ENCODE data around the gene SLC30A5.
A peak's percentile ranks its signal among the peaks of the same experiment; 100 is the strongest.
"Not testable (repeated sequence)": the region's sequence is repeated elsewhere in the genome, so short reads cannot be mapped to it uniquely, and the experiment has no call there.

The SLC30A5 gene

DNA sequence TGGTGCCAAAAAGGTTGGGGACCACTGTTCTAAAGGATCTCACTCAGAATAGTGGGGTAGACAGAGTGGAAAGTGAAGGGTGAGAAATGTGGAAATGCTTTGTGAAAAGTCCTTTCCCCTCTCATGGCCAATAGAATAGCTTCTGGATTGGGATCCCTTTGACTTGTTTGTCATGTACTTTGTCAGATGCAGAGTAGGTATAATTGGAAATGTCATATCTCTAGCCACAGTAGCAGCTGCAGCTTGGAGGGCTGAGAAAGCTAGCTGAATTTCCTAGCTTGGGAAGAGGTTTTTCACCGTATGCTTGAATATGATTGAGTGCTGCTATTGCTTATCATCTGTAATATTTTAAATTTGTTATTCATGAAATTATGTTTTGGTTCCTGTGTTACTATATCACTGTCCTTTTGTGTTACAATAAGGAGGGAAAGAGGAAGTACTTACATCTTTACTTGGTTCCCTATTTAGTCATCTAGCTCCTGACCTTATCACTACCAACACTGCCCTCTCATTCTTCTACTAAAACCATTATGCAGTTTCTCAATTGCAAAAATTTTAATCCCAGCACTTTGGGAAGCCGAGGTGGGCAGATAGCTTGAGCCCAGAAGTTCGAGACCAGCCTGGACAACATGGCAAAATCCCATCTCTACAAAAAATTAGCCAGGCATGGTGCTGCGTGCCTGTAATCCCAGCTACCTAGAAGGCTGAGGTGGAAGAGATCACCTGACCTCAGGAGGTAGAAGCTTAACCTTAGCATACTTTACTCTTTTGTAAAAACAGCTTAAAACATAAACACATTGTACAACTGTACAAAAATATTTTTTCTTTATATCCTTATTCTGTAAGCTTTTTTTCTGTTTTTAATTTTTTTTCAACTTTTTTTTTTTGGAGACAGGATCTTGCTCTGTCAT is 12.4 kb downstream of the SLC30A5 start:
- peak; percentile 59 for DNase-seq

DNA sequence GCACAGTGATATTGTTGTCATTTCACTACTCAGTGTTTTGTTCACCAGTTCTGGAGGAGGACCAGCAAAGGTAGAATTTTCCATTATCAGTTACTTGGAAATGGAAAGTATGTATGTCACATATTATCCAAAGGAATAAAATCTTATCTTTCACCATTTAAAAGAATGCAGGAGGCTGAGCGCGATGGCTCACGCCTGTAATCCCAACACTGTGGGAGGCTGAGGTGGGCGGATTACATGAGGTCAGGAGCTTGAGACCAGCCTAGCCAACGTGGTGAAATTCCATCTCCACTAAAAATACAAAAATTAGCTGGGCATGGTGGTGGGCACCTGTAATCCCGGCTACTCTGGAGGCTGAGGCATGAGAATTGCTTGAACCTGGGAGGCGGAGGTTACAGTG is 14.6 kb downstream of the SLC30A5 start:
- not testable (repeated sequence) for DNase-seq

- DNase-seq: no peak
Measured at GRCh38 chr5:69113851-69114250, 20.0 kb downstream of the SLC30A5 start.

DNA sequence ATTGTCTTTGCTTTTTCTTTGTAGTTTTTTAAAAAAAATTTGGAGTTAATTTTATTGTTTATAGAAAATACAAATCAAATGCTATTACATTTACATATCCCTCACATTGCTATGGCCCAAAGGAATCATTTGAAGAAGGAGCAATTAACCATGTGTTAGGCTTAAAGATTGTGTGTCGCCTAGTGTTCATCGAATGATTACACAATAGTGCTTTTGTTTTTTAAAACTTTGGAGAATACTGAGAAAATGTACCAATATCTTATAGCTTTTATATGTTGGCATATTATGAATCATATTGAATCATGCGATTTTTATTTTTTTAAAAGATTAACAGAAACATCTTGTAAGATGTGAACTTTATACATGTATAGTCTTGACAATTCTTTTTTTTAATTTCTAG is 21.7 kb downstream of the SLC30A5 start:
- DNase-seq: no peak

- DNase-seq: no peak
Measured at GRCh38 chr5:69129413-69129812, 35.6 kb downstream of the SLC30A5 start.

- no peak for DNase-seq
Measured at GRCh38 chr5:69130241-69130640, 36.4 kb downstream of the SLC30A5 start.

DNA sequence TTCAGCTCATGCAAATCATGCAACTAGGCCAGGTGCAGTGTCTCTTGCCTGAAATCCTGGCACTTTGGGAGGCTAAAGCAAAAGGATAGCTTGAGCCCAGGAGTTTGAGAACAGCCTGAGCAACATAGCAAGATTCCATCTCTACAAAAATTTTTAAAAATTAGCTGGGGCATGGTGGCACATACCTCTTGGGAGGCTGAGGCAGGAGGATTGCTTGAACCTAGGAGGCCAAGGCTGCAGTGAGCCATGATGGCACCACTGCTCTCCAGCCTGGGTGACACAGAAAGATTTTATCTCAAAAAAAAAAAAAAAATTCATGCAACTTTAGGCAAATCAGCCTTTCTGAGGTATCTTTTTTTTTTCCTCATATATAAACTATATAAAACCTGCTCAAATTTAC is 37.5 kb downstream of the SLC30A5 start:
- DNase-seq: no peak

DNA sequence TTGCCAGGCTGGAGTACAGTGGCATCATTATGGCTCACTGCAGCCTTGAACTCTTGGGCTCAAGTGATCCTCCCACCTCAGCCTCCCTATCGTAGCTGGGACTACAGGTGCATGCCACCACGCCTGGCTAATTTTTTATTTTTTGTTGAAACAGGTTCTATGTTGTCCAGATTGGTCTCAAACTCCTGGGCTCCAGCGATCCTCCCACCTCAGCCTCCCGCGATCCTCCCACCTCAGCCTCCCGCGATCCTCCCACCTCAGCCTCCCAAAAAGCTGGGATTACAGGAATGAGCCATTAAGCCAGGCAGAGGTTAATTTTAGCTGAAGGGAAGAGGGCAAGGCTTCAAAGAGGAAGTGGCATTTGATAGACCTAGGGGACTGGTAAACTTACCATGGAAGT is 40.3 kb downstream of the SLC30A5 start:
- no peak for DNase-seq

DNA sequence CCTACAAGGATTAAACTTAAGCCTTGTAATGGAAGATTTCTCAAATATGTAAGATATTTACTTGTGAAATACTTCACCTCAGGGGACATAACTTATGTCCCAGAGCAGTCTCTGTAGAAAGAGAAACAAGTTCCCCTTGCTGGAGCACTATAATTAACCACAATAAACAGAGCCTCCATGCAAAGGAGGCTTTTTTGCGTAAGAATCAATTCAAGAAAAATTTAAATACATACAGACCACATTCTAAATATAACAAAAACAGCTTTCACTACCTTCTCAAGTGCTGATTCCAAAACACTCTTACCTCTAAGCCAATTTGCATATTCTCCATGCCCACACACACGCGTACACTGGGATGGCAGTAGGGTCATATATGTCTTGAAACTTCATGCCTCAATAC is 42.5 kb downstream of the SLC30A5 start:
- DNase-seq: peak; percentile 36

DNA sequence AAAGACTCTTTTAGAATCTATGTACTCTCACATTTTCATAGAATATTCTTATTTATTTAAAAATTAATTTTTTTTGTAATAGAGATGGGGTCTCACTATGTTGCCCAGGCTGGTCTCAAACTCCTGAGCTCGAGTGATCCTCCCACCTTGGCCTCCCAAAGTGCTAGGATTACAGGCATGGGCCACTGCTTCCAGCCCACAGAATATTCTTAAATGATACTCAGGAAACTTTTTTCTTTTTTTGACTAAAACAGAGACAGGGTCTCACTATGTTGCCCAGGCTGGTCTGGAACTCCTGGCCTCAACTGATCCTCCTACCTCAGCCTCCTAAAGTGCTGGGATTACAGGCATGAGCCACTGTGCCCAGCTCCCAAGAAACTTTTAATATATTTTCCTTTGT is 43.4 kb downstream of the SLC30A5 start:
- DNase-seq: not testable (repeated sequence)

DNA sequence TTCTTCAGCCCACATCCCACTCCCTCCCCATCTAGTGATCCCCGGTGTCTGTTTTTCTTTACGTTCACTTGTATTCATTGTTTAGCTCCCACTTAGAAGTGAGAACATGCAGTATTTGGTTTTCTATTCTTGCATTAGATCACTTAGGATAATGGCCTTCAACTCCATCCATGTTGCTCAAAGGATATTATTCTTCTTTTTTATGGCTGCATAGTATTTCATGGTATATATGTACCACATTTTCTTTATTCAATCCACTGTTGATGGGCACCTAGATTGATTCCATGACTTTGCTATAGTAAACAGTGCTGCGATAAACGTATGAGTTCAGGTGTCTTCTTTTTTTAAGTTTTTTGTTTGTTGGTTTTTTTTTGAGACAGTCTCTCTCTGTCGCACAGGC is 44.0 kb downstream of the SLC30A5 start:
- DNase-seq: no peak

- no peak for DNase-seq
Measured at GRCh38 chr5:69138766-69139165, 45.0 kb downstream of the SLC30A5 start.

GRCh38 chr5:69140239-69140638 is 46.4 kb downstream of the SLC30A5 start:
- DNase-seq: not testable (repeated sequence)

DNA sequence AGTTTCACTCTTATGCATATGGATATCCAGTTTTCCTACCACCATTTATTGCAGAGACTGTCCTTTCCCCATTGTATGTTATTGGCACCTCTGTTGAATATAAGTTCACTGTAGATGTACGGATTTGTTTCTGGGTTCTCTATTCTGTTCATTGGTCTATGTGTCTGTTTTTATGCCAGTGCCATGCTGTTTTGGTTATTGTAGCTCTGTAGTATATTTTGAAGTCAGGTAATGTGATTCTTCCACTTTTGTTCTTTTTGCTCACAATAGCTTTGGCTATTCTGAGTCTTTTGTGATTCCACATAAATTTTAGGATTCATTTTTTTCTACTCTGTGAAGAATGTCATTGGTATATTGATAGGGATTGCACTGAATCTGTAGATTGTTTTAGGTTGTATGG is 47.0 kb downstream of the SLC30A5 start:
- DNase-seq: no peak

GRCh38 chr5:69148576-69148975 is 54.8 kb downstream of the SLC30A5 start:
- not testable (repeated sequence) for DNase-seq

DNA sequence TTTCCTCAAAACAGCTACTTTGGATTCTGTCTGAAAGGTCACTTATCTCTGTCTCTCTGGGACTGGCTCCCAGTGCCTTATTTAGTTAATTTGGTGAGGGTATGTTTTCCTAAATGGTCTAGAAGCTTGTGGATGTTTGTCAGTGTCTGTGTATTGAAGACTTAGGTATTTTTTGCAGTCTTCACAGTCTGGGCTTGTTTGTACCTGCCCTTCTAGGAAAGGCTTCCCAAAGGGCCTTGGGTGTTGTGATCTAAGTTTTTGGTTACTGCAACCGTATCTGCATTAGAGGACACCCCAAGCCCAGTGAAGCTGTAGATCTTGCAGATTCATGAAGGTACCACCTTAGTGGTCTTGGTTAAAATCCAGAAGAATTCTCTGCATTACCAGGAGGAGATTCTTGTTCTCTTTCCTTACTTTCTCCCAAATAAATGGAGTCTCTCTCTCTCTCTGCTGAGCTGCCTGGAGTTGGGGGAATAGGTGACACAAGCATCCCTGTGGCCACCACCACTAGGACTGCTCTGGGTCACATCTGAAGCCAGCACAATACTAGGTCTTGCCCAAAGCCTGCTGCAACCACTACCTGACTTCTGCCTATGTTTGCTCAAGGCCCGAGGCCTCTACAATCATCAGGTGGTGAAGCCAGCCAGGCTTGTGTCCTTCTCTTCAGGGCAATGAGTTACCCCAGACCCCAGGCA is 55.3 kb downstream of the SLC30A5 start:
- no peak for DNase-seq

DNA sequence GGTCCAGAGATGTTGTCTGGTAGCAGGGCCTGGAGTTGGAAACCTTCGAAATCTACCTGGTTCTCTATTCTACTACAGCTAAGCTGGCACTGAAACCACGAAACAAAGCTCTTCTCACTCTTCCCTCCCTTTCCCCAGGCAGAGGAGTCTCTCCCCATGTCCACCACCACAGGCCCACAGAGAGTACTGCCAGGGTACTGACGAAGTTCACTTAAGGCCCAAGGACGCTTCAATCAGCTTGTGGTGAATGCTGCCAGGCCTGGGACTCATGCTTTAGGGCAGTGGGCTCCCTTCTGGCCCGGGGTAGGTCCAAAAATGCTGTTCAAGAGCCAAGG is 55.8 kb downstream of the SLC30A5 start:
- no peak for DNase-seq

- DNase-seq: peak; percentile 78
Measured at GRCh38 chr5:69152731-69153130, 58.9 kb downstream of the SLC30A5 start.

GRCh38 chr5:69156456-69156855 is 62.6 kb downstream of the SLC30A5 start:
- no peak for DNase-seq

DNA sequence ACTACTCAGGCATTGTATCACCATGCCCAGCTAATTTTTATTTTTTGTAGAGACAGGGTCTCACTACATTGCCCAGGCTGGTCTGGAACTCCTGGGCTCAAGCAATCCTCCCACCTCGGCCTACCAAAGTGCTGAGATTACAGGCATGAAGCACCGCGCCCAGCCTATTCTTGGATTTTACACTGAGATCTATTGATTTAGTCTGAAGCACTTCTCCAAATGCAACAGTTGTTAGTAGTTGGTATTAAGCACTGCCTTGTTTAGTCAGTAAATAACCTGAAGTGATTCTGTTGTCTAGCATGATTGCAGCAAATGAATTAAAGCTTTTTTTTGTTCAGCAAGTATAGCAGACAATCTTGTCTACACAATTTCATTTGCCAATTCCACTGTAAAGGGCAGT is 64.2 kb downstream of the SLC30A5 start:
- DNase-seq: no peak

- DNase-seq: no peak
Measured at GRCh38 chr5:69160651-69161050, 66.8 kb downstream of the SLC30A5 start.

DNA sequence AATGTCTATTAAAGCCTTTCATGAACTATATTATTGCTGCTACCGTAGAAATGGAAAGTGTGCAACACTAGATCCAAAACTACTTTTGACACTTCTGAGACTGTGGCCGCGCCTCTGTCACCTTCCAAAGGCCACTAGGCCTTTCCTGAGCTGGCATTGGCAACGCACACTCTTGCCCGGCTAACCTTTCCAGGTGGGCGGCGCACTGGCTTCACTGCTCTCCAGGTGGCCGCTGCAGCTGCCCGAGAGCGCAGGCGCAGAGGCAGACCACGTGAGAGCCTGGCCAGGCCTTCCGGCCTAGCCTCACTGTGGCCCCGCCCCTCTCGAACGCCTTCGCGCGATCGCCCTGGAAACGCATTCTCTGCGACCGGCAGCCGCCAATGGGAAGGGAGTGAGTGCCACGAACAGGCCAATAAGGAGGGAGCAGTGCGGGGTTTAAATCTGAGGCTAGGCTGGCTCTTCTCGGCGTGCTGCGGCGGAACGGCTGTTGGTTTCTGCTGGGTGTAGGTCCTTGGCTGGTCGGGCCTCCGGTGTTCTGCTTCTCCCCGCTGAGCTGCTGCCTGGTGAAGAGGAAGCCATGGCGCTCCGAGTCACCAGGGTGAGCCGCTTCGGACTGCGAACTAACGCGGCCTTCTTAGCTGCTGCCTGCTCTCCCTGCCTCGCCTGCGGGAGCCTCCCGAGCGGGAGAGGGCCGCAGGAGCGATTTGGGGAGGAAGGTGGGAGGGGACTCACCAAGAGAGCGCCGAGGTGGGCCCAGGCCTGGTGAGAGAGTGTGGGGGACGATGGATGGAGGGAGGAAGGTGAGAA is 73.1 kb downstream of the SLC30A5 start, which contains the start of gene CCNB1:
TSS of gene CCNB1 (plus strand) at position 465 of the 807 bp plus-strand sequence. CDS start at position 578, 113 bp downstream.
- DNase-seq: peak; percentile 91

GRCh38 chr5:69167493-69167855 is 73.7 kb downstream of the SLC30A5 start:
- no peak for DNase-seq

Measured in SIG-M5 (cell line).